HepG2 (cell line): Measurements from ENCODE around the gene FMNL1. TPM values are rescaled to one million over a fixed set of nuclear protein-coding genes. Genes with fewer than 3 reads are reported as not detected.
A peak's percentile ranks its signal among the peaks of the same experiment; 100 is the strongest.

Experiments used
- CBX5 ChIP-seq: sonication (generic); formaldehyde crosslinking; IDR thresholded peaks from 2 replicates; pipeline ENCODE4 v1.4.0; 2020; ENCODE audit warnings: missing genetic modification reagents, borderline replicate concordance
- KDM3A ChIP-seq: IDR thresholded peaks from 2 replicates; pipeline ENCODE4 v1.6.1; 2018; ENCODE audit warnings: low read depth, missing compliant biosample characterization
- KDM5B ChIP-seq: sonication (generic); formaldehyde crosslinking; IDR thresholded peaks from 2 replicates; pipeline ENCODE4 v1.4.0; 2020; ENCODE audit warnings: missing genetic modification reagents, mild to moderate bottlenecking, borderline replicate concordance
- MEF2D ChIP-seq: sonication (generic); formaldehyde crosslinking; IDR thresholded peaks from 2 replicates; pipeline ENCODE4 v1.5.1; 2020; ENCODE audit warnings: mild to moderate bottlenecking, missing genetic modification reagents
- MYC ChIP-seq: sonication (generic); formaldehyde crosslinking; IDR thresholded peaks from 2 replicates; pipeline ENCODE4 v1.9.0; 2021; ENCODE audit warnings: missing genetic modification reagents, borderline replicate concordance
- NFYB ChIP-seq: sonication (generic); formaldehyde crosslinking; IDR thresholded peaks from 2 replicates; pipeline ENCODE4 v1.4.0; 2020; ENCODE audit warnings: missing genetic modification reagents
- NRL ChIP-seq: sonication (generic); formaldehyde crosslinking; IDR thresholded peaks from 2 replicates; pipeline ENCODE4 v1.5.0; 2020; ENCODE audit warnings: missing genetic modification reagents, mild to moderate bottlenecking, moderate library complexity, borderline replicate concordance
- PCBP2 ChIP-seq: fragments of 200-400 bp; formaldehyde crosslinking; optimal IDR thresholded peaks from 2 replicates; pipeline ENCODE3; 2018; ENCODE audit warnings: low read length, low read depth; ENCODE audit not compliant: poor library complexity, severe bottlenecking
- RAD51 ChIP-seq: fragments of 450-650 bp; IDR thresholded peaks from 2 replicates; pipeline ENCODE4 v1.6.1; 2016; ENCODE audit warnings: borderline replicate concordance
- RBFOX2 ChIP-seq: fragments of 200-400 bp; formaldehyde crosslinking; IDR thresholded peaks from 2 replicates; pipeline ENCODE4 v1.6.1; 2017; ENCODE audit warnings: low read depth, mild to moderate bottlenecking, low read length
- RORA ChIP-seq: sonication (generic); formaldehyde crosslinking; IDR thresholded peaks from 2 replicates; pipeline ENCODE4 v1.5.0; 2020; ENCODE audit warnings: mild to moderate bottlenecking, missing genetic modification reagents, moderate library complexity
- RXRB ChIP-seq: IDR thresholded peaks from 2 replicates; pipeline ENCODE4 v1.6.1; 2016; ENCODE audit warnings: borderline replicate concordance, missing genetic modification reagents, missing compliant biosample characterization
- SP2 ChIP-seq: sonication (generic); formaldehyde crosslinking; IDR thresholded peaks from 2 replicates; pipeline ENCODE4 v1.5.1; 2020; ENCODE audit warnings: mild to moderate bottlenecking, missing genetic modification reagents
- SUZ12 ChIP-seq: fragments of 150-350 bp; IDR thresholded peaks from 2 replicates; pipeline ENCODE4 v1.6.1; 2014; ENCODE audit warnings: low read depth, low read length
- ZBTB7B ChIP-seq: sonication (generic); formaldehyde crosslinking; IDR thresholded peaks from 2 replicates; pipeline ENCODE4 v1.4.0; 2020; ENCODE audit warnings: missing genetic modification reagents
- ZNF33B ChIP-seq: sonication (generic); formaldehyde crosslinking; IDR thresholded peaks from 2 replicates; pipeline ENCODE4 v1.5.1; 2020; ENCODE audit warnings: mild to moderate bottlenecking, missing genetic modification reagents
- ZNF343 ChIP-seq: sonication (generic); formaldehyde crosslinking; IDR thresholded peaks from 2 replicates; pipeline ENCODE4 v1.4.0; 2020; ENCODE audit warnings: mild to moderate bottlenecking, missing genetic modification reagents
- ZNF598 ChIP-seq: sonication (generic); formaldehyde crosslinking; IDR thresholded peaks from 2 replicates; pipeline ENCODE4 v1.5.1; 2020; ENCODE audit warnings: mild to moderate bottlenecking, missing genetic modification reagents, borderline replicate concordance
- ZNF607 ChIP-seq: sonication (generic); formaldehyde crosslinking; IDR thresholded peaks from 2 replicates; pipeline ENCODE4 v1.5.1; 2020; ENCODE audit warnings: missing genetic modification reagents, mild to moderate bottlenecking, borderline replicate concordance
- ZNF609 ChIP-seq: sonication (generic); formaldehyde crosslinking; IDR thresholded peaks from 2 replicates; pipeline ENCODE4 v1.4.0; 2020; ENCODE audit warnings: mild to moderate bottlenecking, missing genetic modification reagents, borderline replicate concordance
- ZZZ3 ChIP-seq: sonication (generic); formaldehyde crosslinking; IDR thresholded peaks from 2 replicates; pipeline ENCODE4 v1.4.0; 2020; ENCODE audit warnings: missing genetic modification reagents, mild to moderate bottlenecking, borderline replicate concordance
- polyA plus RNA-seq, 8 experiments: library from polyadenylated mRNA; depleted of rRNA in 3 of 8; stranded (reverse) in 7 of 8; unstranded in 1 of 8; fragments of >200 nt; fragmentation: Illumina TruSeq in 4 of 8; extraction: Trizol in 4 of 8; gene quantifications; 2 replicates each; pipeline versions ENCODE4 v1.2.1 to v1.2.3, GENCODE V29; 2011 to 2016; ENCODE audit warnings: low read depth in 4 of 8, missing spikeins in 1 of 8, mixed read lengths in 1 of 8; ENCODE audit not compliant: insufficient read depth in 1 of 8
- total RNA-seq, 5 experiments: library from RNA; depleted of rRNA; stranded (reverse); fragments of >200 nt; fragmentation: Illumina TruSeq; extraction: Trizol; gene quantifications; 2 replicates each; pipeline ENCODE4 v1.2.3, GENCODE V29; 2016; ENCODE audit warnings: low read depth in 1 of 5

Gene FMNL1
- total and polyA plus RNA-seq, 2 of the 13 experiments (the other 11 are each of a cell fraction or from before 2014, with no cell fraction given), result 0.53 to 0.70 TPM

GRCh38 chr17:45218895-45219661 lies 2.6 kb upstream of the FMNL1 start (continued):
- no peak for TF ChIP-seq MYC (CRISPR knock-in tag)
- TF ChIP-seq ZZZ3 (CRISPR knock-in tag), result no peak
- TF ChIP-seq ZNF598 (CRISPR knock-in tag), result no peak
- 0 out of 2 replicates have a peak, but pooled peaks have one; percentile 37 for TF ChIP-seq ZNF343
- no peak for TF ChIP-seq ZNF607 (CRISPR knock-in tag)
- no peak for TF ChIP-seq NRL
- TF ChIP-seq PCBP2, result no peak
- TF ChIP-seq RAD51, result no peak
- no peak for TF ChIP-seq RBFOX2
- TF ChIP-seq MEF2D, result no peak
- TF ChIP-seq RORA (CRISPR knock-in tag), result no peak
- no peak for TF ChIP-seq NFYB
- TF ChIP-seq ZNF609, result no peak
- TF ChIP-seq SP2 (CRISPR knock-in tag), result no peak
- 0 out of 2 replicates have a peak, but pooled peaks have one; percentile 41 for TF ChIP-seq CBX5 (CRISPR knock-in tag)
- 0 out of 2 replicates have a peak, but pooled peaks have one; percentile 20 for TF ChIP-seq SUZ12
- 0 out of 2 replicates have a peak, but pooled peaks have one; percentile 39 for TF ChIP-seq KDM3A (CRISPR knock-in tag)
- TF ChIP-seq RXRB (CRISPR knock-in tag), result no peak
- no peak for TF ChIP-seq ZNF33B (CRISPR knock-in tag)
- TF ChIP-seq ZBTB7B (CRISPR knock-in tag), result peak; percentile 16; the same call in 1 of the 2 replicates
- no peak for TF ChIP-seq KDM5B (CRISPR knock-in tag)
